ENCODE data around the gene GJA3. TPM values are rescaled to one million over a fixed set of nuclear protein-coding genes. Genes with fewer than 3 reads are reported as not detected.

Gene GJA3
- total and polyA plus RNA-seq, 2 of the 8 experiments (the other 6 are each of a cell fraction or from before 2014, with no cell fraction given): 0.12 to 0.60 TPM

DNA sequence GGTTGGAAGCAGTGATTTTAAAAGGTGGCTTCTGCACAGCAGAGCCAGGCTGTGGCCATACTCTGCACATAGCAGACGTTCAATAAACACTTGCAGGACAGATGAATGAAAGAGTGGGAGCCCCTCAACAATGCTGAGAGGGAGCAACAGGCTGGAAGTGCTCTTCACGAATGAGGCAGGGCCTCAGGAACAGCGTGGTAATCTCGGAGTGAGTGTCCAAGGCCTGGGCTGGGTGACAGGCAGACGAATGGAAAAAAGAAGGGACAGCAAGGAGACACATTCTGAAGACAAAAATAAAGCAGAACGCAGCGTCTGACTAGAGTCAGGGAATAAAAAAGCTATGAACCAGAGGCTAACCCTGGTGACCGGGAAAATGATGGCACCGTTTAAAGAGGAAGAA is 11.1 kb downstream of the GJA3 start (continued):
- TF ChIP-seq CBX5 (IDR thresholded peaks at IDR 0.05; ENCODE audit: low read depth, low read length): no peak
- TF ChIP-seq SIRT6 (IDR thresholded peaks at IDR 0.05; ENCODE audit: low read length): no peak
- no peak for TF ChIP-seq SP1 (IDR thresholded peaks at IDR 0.05; ENCODE audit: low read depth, low read length)
- no peak for TF ChIP-seq TBP (IDR thresholded peaks at IDR 0.05; ENCODE audit: low read depth, low read length)
- TF ChIP-seq, protein P1, sequence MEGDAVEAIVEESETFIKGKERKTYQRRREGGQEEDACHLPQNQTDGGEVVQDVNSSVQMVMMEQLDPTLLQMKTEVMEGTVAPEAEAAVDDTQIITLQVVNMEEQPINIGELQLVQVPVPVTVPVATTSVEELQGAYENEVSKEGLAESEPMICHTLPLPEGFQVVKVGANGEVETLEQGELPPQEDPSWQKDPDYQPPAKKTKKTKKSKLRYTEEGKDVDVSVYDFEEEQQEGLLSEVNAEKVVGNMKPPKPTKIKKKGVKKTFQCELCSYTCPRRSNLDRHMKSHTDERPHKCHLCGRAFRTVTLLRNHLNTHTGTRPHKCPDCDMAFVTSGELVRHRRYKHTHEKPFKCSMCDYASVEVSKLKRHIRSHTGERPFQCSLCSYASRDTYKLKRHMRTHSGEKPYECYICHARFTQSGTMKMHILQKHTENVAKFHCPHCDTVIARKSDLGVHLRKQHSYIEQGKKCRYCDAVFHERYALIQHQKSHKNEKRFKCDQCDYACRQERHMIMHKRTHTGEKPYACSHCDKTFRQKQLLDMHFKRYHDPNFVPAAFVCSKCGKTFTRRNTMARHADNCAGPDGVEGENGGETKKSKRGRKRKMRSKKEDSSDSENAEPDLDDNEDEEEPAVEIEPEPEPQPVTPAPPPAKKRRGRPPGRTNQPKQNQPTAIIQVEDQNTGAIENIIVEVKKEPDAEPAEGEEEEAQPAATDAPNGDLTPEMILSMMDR (IDR thresholded peaks at IDR 0.05; ENCODE audit: control extremely low read depth in 1 of 3, insufficient read depth in 1 of 3, low read depth in 1 of 3, low read length in 3 of 3): no peak
- TF ChIP-seq, protein P2, sequence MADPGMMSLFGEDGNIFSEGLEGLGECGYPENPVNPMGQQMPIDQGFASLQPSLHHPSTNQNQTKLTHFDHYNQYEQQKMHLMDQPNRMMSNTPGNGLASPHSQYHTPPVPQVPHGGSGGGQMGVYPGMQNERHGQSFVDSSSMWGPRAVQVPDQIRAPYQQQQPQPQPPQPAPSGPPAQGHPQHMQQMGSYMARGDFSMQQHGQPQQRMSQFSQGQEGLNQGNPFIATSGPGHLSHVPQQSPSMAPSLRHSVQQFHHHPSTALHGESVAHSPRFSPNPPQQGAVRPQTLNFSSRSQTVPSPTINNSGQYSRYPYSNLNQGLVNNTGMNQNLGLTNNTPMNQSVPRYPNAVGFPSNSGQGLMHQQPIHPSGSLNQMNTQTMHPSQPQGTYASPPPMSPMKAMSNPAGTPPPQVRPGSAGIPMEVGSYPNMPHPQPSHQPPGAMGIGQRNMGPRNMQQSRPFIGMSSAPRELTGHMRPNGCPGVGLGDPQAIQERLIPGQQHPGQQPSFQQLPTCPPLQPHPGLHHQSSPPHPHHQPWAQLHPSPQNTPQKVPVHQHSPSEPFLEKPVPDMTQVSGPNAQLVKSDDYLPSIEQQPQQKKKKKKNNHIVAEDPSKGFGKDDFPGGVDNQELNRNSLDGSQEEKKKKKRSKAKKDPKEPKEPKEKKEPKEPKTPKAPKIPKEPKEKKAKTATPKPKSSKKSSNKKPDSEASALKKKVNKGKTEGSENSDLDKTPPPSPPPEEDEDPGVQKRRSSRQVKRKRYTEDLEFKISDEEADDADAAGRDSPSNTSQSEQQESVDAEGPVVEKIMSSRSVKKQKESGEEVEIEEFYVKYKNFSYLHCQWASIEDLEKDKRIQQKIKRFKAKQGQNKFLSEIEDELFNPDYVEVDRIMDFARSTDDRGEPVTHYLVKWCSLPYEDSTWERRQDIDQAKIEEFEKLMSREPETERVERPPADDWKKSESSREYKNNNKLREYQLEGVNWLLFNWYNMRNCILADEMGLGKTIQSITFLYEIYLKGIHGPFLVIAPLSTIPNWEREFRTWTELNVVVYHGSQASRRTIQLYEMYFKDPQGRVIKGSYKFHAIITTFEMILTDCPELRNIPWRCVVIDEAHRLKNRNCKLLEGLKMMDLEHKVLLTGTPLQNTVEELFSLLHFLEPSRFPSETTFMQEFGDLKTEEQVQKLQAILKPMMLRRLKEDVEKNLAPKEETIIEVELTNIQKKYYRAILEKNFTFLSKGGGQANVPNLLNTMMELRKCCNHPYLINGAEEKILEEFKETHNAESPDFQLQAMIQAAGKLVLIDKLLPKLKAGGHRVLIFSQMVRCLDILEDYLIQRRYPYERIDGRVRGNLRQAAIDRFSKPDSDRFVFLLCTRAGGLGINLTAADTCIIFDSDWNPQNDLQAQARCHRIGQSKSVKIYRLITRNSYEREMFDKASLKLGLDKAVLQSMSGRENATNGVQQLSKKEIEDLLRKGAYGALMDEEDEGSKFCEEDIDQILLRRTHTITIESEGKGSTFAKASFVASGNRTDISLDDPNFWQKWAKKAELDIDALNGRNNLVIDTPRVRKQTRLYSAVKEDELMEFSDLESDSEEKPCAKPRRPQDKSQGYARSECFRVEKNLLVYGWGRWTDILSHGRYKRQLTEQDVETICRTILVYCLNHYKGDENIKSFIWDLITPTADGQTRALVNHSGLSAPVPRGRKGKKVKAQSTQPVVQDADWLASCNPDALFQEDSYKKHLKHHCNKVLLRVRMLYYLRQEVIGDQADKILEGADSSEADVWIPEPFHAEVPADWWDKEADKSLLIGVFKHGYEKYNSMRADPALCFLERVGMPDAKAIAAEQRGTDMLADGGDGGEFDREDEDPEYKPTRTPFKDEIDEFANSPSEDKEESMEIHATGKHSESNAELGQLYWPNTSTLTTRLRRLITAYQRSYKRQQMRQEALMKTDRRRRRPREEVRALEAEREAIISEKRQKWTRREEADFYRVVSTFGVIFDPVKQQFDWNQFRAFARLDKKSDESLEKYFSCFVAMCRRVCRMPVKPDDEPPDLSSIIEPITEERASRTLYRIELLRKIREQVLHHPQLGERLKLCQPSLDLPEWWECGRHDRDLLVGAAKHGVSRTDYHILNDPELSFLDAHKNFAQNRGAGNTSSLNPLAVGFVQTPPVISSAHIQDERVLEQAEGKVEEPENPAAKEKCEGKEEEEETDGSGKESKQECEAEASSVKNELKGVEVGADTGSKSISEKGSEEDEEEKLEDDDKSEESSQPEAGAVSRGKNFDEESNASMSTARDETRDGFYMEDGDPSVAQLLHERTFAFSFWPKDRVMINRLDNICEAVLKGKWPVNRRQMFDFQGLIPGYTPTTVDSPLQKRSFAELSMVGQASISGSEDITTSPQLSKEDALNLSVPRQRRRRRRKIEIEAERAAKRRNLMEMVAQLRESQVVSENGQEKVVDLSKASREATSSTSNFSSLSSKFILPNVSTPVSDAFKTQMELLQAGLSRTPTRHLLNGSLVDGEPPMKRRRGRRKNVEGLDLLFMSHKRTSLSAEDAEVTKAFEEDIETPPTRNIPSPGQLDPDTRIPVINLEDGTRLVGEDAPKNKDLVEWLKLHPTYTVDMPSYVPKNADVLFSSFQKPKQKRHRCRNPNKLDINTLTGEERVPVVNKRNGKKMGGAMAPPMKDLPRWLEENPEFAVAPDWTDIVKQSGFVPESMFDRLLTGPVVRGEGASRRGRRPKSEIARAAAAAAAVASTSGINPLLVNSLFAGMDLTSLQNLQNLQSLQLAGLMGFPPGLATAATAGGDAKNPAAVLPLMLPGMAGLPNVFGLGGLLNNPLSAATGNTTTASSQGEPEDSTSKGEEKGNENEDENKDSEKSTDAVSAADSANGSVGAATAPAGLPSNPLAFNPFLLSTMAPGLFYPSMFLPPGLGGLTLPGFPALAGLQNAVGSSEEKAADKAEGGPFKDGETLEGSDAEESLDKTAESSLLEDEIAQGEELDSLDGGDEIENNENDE (IDR thresholded peaks at IDR 0.05; ENCODE audit: insufficient replicate concordance, low read length): no peak
- TF ChIP-seq BCL11A (IDR thresholded peaks at IDR 0.05; ENCODE audit: low read depth in 2 of 2, low read length in 2 of 2): no peak
- no peak for TF ChIP-seq TCF12 (IDR thresholded peaks at IDR 0.05; ENCODE audit: low read depth, low read length)
